Measurements from ENCODE around the gene NMNAT3. TPM values are rescaled to one million over a fixed set of nuclear protein-coding genes. Genes with fewer than 3 reads are reported as not detected.

NMNAT3 gene
- 0.62 and 4.0 TPM in 2 replicates for total RNA-seq

DNA sequence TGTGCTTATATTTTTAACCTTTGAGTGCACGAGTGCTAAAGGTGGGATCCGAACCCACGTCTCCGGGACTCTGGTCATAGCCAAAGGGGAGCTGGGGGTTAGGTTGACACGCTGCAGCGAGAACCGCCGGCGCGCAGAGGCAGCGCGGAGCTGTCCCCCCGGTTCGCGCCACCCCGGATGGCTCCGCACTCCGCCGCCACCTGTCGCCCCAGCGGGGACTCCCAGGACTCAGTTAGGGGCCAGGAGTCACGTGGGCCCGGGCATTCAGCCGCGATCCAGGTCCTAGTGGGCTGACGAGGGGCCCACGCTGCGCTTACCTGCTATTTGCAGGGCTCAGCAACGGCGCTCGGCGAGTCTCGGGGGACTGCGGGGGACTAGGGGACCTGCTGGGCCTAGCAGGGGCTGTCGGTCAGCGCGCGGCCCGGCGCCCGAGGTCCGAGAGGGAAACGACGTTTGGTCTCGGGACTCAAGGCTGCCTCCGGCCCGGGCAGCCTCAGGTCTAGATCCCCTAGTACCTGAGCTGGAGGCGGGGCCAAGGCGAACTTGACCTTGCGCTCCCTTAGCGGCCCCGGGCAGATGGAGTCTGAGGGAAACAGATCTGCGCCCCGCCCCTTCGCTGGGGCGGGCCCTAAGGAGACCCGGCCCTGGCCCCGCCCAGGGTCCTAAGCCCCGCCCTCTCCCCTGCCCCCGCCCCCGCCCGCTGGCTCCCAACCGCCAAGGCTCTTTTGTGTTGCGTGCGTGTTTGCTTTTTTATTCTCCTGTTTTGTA lies at the start of gene NMNAT3:
NMNAT3 (minus strand) TSS at position 585 of the 768 bp plus-strand sequence. CDS start 50,248 bp downstream, outside the sequence.

Other genes starting within 250 kb of the NMNAT3 start
- not detected in 2 replicates for gene RBP2, start 201.5 kb downstream of the NMNAT3 start, total RNA-seq
- 19.5 and 68.6 TPM in 2 replicates for gene RBP1, start 138.2 kb downstream of the NMNAT3 start, total RNA-seq